GM23338 (cell line): ENCODE data around the gene STX7. TPM values are rescaled to one million over a fixed set of nuclear protein-coding genes. Genes with fewer than 3 reads are reported as not detected.

Source experiments
- ATAC-seq: fragments of 200-7000 bp; cut with Tn5 transposase; 3 replicates; pipeline ENCODE4 v1.9.1; 2020
- DNase-seq: peaks from one replicate; pipeline ENCODE4 v3.0.0-alpha.2; 2015; ENCODE audit warnings: low spot score
- H2AFZ ChIP-seq: fragments of 200-600 bp; sonication (generic); 2 replicates; pipeline ENCODE4 v1.8.0; 2016; ENCODE audit warnings: antibody characterized with exemption, mild to moderate bottlenecking, moderate library complexity
- H3F3A ChIP-seq: fragments of 200-600 bp; sonication (generic); replicated peaks from 2 replicates; pipeline ENCODE4 v1.8.0; 2017; ENCODE audit warnings: antibody characterized with exemption, mixed run types, low read depth
- H3K27ac ChIP-seq: fragments of 200-600 bp; sonication (generic); 2 replicates; pipeline ENCODE4 v1.6.1; 2016; ENCODE audit warnings: low read depth
- H3K27me3 ChIP-seq: fragments of 200-600 bp; sonication (generic); 2 replicates; pipeline ENCODE4 v1.8.0; 2016; ENCODE audit warnings: mild to moderate bottlenecking, mixed run types, moderate library complexity; ENCODE audit not compliant: insufficient read depth
- H3K36me3 ChIP-seq: fragments of 200-600 bp; sonication (generic); 2 replicates; pipeline ENCODE4 v1.8.0; 2016; ENCODE audit warnings: mild to moderate bottlenecking; ENCODE audit not compliant: insufficient read depth
- H3K4me1 ChIP-seq: fragments of 200-600 bp; sonication (generic); 2 replicates; pipeline ENCODE4 v1.8.0; 2016; ENCODE audit warnings: mild to moderate bottlenecking, moderate library complexity; ENCODE audit not compliant: insufficient read depth
- H3K4me2 ChIP-seq: fragments of 200-600 bp; sonication (generic); 2 replicates; pipeline ENCODE4 v1.7.1; 2017; ENCODE audit warnings: mixed run types
- H3K4me3 ChIP-seq: fragments of 200-600 bp; sonication (generic); 2 replicates; pipeline ENCODE4 v1.6.1; 2016; ENCODE audit warnings: mixed run types
- H3K79me2 ChIP-seq: fragments of 200-600 bp; sonication (generic); replicated peaks from 2 replicates; pipeline ENCODE4 v1.8.0; 2017; ENCODE audit warnings: mild to moderate bottlenecking; ENCODE audit not compliant: insufficient read depth
- H3K9me2 ChIP-seq: fragments of 200-600 bp; sonication (generic); 2 replicates; pipeline ENCODE4 v1.8.0; 2017; ENCODE audit not compliant: insufficient read depth
- H4K20me1 ChIP-seq: fragments of 200-600 bp; sonication (generic); replicated peaks from 2 replicates; pipeline ENCODE4 v1.8.0; 2017; ENCODE audit warnings: mild to moderate bottlenecking; ENCODE audit not compliant: insufficient read depth
- H3K27ac Mint-ChIP-seq: 2 replicates; pipeline ENCODE4 v1.8.0; 2020; ENCODE audit warnings: inconsistent platforms, mild to moderate bottlenecking, moderate library complexity, mixed read lengths
- H3K27me3 Mint-ChIP-seq: 3 replicates; pipeline ENCODE4 v1.8.0; 2022; ENCODE audit warnings: low read depth, mild to moderate bottlenecking, moderate library complexity, mixed read lengths, inconsistent platforms; ENCODE audit not compliant: insufficient read depth, poor library complexity
- H3K36me3 Mint-ChIP-seq: 3 replicates; pipeline ENCODE4 v1.8.0; 2021; ENCODE audit warnings: low read depth, mild to moderate bottlenecking, inconsistent platforms, moderate library complexity, mixed read lengths
- H3K4me1 Mint-ChIP-seq: 3 replicates; pipeline ENCODE4 v1.8.0; 2020; ENCODE audit warnings: mild to moderate bottlenecking, inconsistent platforms, mixed read lengths
- H3K4me3 Mint-ChIP-seq: 3 replicates; pipeline ENCODE4 v1.8.0; 2021; ENCODE audit warnings: moderate library complexity, mild to moderate bottlenecking, inconsistent platforms, mixed read lengths
- H3K9me3 Mint-ChIP-seq: 3 replicates; pipeline ENCODE4 v1.8.0; 2020; ENCODE audit warnings: moderate library complexity, mild to moderate bottlenecking, inconsistent platforms, mixed read lengths
- CTCF ChIP-seq, 2 experiments: fragments of 200-600 bp in 1 of 2; sonication (generic) in 1 of 2; conservative IDR thresholded peaks; 2 replicates each; pipeline versions ENCODE4 v1.5.1 to v1.6.1; 2016 to 2017; ENCODE audit warnings: antibody characterized with exemption in 2 of 2, low read depth in 2 of 2, mild to moderate bottlenecking in 2 of 2, moderate library complexity in 1 of 2
- ETS1 ChIP-seq: IDR thresholded peaks from 2 replicates; pipeline ENCODE4 v1.6.1; 2016; ENCODE audit warnings: antibody characterized with exemption
- EZH2phosphoT487 ChIP-seq: fragments of 200-600 bp; sonication (generic); IDR thresholded peaks from one replicate; pipeline ENCODE4 v1.8.1; 2018; ENCODE audit warnings: antibody characterized with exemption; ENCODE audit not compliant: unreplicated experiment
- JUNB ChIP-seq: IDR thresholded peaks from one replicate; pipeline ENCODE4 v1.6.1; 2016; ENCODE audit warnings: antibody characterized with exemption; ENCODE audit not compliant: unreplicated experiment
- POLR2AphosphoS5 ChIP-seq: IDR thresholded peaks from 2 replicates; pipeline ENCODE4 v1.6.1; 2016; ENCODE audit warnings: antibody characterized with exemption, low read depth
- REST ChIP-seq: IDR thresholded peaks from one replicate; pipeline ENCODE4 v1.6.1; 2018; ENCODE audit warnings: antibody characterized with exemption; ENCODE audit not compliant: unreplicated experiment
- STAT1 ChIP-seq: IDR thresholded peaks from one replicate; pipeline ENCODE4 v1.6.1; 2016; ENCODE audit warnings: antibody characterized with exemption; ENCODE audit not compliant: unreplicated experiment
- ZNF331 ChIP-seq: fragments of 250-450 bp; sonication (Bioruptor Pico); IDR thresholded peaks from 2 replicates; pipeline ENCODE4 v1.5.0; 2020; ENCODE audit warnings: low read depth, mild to moderate bottlenecking, moderate library complexity
- ZNF462 ChIP-seq: fragments of 250-450 bp; sonication (Bioruptor Pico); IDR thresholded peaks from 2 replicates; pipeline ENCODE4 v1.5.0; 2020; ENCODE audit warnings: mild to moderate bottlenecking, moderate library complexity
- polyA plus RNA-seq: library from polyadenylated mRNA; unstranded; fragments of >200 nt; fragmentation: Nextera tagmentation; extraction: Ambion mirVana; gene quantifications from 2 replicates; pipeline ENCODE4 v1.2.1, GENCODE V29; 2016
- total RNA-seq: library from RNA; depleted of rRNA; stranded (reverse); fragments of >200 nt; shearing (Covaris generic); gene quantifications from 2 replicates; pipeline ENCODE4 v1.2.3, GENCODE V29; 2014

Gene STX7
- total and polyA plus RNA-seq, 2 experiments from 2014 or later: 22.4 to 28.8 TPM

GRCh38 chr6:132499757-132500156, 13.2 kb downstream of the STX7 start (continued):
- TF ChIP-seq REST: no peak
- TF ChIP-seq CTCF (conservative IDR thresholded peaks at IDR 0.05; ENCODE audit: low read depth in 2 of 2): no peak
- no peak for TF ChIP-seq STAT1
- TF ChIP-seq POLR2AphosphoS5: no peak
- TF ChIP-seq EZH2phosphoT487: no peak
- TF ChIP-seq ZNF331 (CRISPR knock-in tag): no peak
- TF ChIP-seq ETS1: no peak

- no peak overlapping the region for H3K4me3 Mint-ChIP-seq
- Histone ChIP-seq H3K4me3 (no peak overlapping the region), H3K27ac (no peak overlapping the region), H3K9me2 (no peaks in the 10 kb centered on the region), H3K4me2 (no peak overlapping the region), H4K20me1 (0 out of 2 replicates have a peak, but pooled peaks cover 13% of the 10 kb centered on the region), H3K79me2 (peaks cover 20% of the 10 kb centered on the region), H3K27me3 (no peaks in the 10 kb centered on the region), H3K4me1 (no peaks in the 10 kb centered on the region), H3F3A (no peaks in the 10 kb centered on the region), H3K36me3 (peaks cover 4% of the 10 kb centered on the region), H2AFZ (no peak overlapping the region)
- no peaks in the 10 kb centered on the region for H3K9me3 Mint-ChIP-seq
- H3K36me3 Mint-ChIP-seq: peaks cover 16% of the 10 kb centered on the region
- H3K4me1 Mint-ChIP-seq: no peaks in the 10 kb centered on the region
- H3K27ac Mint-ChIP-seq: no peak overlapping the region
- ATAC-seq (no peak), DNase-seq (no peak)
- no peaks in the 10 kb centered on the region for H3K27me3 Mint-ChIP-seq
- no peak for TF ChIP-seq ZNF462 (CRISPR knock-in tag)
- no peak for TF ChIP-seq JUNB
- no peak for TF ChIP-seq REST
These were observed 14.3 kb downstream of the STX7 start for GRCh38 chr6:132498638-132499037.
